Kidney epithelial cell (primary cell): ENCODE measurements around the gene CYFIP1. TPM values are rescaled to one million over a fixed set of nuclear protein-coding genes. Genes with fewer than 3 reads are reported as not detected.

Experiments used
- DNase-seq: peaks from one replicate; pipeline ENCODE4 v3.0.0-alpha.2; 2010; ENCODE audit warnings: low read depth
- H3K27me3 ChIP-seq: 2 replicates; pipeline ENCODE4 v1.6.0; 2011; ENCODE audit warnings: low read length; ENCODE audit not compliant: control insufficient read depth, insufficient read depth
- H3K36me3 ChIP-seq: 2 replicates; pipeline ENCODE4 v1.5.1; 2011; ENCODE audit warnings: low read length; ENCODE audit not compliant: control insufficient read depth, insufficient read depth
- H3K4me3 ChIP-seq: 2 replicates; pipeline ENCODE4 v1.5.1; 2011; ENCODE audit warnings: low read depth, mild to moderate bottlenecking, control low read depth, low read length
- CTCF ChIP-seq: IDR thresholded peaks from 2 replicates; pipeline ENCODE4 v1.5.1; 2011; ENCODE audit warnings: mild to moderate bottlenecking, moderate library complexity, low read length, control low read depth, inconsistent platforms; ENCODE audit not compliant: insufficient read depth, poor library complexity, severe bottlenecking
- total RNA-seq: library from RNA; depleted of rRNA; stranded (reverse); fragments of >200 nt; gene quantifications from 2 replicates; pipeline ENCODE4 v1.2.3, GENCODE V29; 2015

The CYFIP1 gene
- total RNA-seq, 1 donor from 2014 or later, result 110 TPM

- H3K36me3 ChIP-seq, result peaks cover 1% of the 10 kb centered on the region
- DNase-seq, result no peak
- no peak for TF ChIP-seq CTCF
Observed at GRCh38 chr15:22880981-22881738, 99.0 kb downstream of the CYFIP1 start.

DNA sequence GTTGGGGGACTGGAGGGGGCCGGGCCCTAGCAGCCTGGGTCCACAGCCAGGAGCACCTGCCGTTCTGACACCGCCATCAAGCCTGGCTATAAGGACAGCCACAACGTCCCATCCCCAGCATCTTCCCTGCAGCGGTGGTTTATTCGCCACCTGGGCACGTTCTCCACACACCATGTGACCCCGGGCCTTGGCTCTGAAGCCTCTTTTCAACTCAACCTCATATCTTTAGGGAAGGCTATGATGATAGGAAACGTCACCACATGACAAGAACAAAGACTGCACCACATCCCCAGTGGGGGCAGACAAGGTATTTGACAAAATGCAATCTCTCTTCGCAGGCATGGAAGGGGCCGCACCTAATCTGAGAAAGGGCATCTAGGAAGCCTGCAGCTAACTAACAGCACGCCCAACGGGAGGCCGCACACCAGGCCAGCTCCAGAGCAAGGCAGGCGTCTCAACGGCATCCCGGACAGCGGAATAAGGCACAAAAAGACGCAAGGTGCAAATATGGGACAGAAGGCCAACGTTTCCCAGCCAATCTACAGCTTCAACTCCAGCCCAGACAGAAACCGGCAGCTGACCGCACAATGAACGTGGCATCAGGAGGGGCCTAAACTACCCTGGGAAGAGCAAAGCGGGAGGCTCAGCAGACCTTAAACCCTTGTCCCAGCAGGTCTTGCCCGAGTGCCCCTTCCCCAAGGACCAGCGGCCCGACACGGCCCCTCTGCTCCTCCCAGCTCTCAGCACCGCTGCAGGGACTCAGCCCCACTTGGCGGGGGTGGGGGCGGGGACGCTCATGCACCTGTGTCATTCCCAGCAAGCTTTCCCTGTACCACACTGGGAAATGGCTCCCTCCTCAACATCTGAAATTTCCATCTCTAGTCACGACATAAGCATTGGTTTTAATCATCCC, 99.8 kb downstream of the CYFIP1 start:
- TF ChIP-seq CTCF, result no peak
- DNase-seq, result no peak
- no peaks in the 10 kb centered on the region for H3K27me3 ChIP-seq
- peaks cover 1% of the 10 kb centered on the region for H3K36me3 ChIP-seq
- no peak overlapping the region for H3K4me3 ChIP-seq

More at GRCh38 chr15:22880981-22881738, 99.0 kb downstream of the CYFIP1 start:
- Histone ChIP-seq H3K27me3 (no peaks in the 10 kb centered on the region), H3K4me3 (no peak overlapping the region)

- DNase-seq, result no peak
- no peaks in the 10 kb centered on the region for H3K27me3 ChIP-seq
- no peak for TF ChIP-seq CTCF
- H3K4me3 ChIP-seq, result no peak overlapping the region
- peaks cover 1% of the 10 kb centered on the region for H3K36me3 ChIP-seq
Observed at GRCh38 chr15:22878103-22878502, 102.1 kb downstream of the CYFIP1 start.

GRCh38 chr15:22877607-22878006, 102.6 kb downstream of the CYFIP1 start:
- TF ChIP-seq CTCF, result no peak
- Histone ChIP-seq H3K36me3 (peaks cover 1% of the 10 kb centered on the region), H3K27me3 (no peaks in the 10 kb centered on the region), H3K4me3 (no peak overlapping the region)
- DNase-seq, result no peak

DNA sequence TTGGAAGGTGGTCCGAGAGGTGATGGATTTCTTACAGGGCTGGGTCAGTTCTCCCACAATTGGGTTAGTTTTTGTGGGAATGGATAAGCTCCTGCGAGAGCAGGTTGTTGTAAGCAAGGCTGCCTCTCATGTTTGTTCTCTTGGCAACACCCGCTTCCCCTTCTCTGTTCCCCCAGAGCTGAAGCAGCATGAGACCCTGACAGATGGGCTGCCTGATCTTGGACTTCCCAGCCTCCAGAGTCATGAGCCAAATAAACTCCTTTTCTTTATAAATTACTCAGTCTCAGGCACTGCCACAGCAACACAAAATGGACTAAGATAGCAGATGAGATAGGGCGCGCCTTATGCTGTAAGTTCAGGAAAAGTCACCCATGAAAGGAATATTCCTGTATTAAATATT, 103.1 kb downstream of the CYFIP1 start:
- peaks cover 2% of the 10 kb centered on the region for H3K36me3 ChIP-seq
- no peak overlapping the region for H3K4me3 ChIP-seq
- no peaks in the 10 kb centered on the region for H3K27me3 ChIP-seq
- no peak for DNase-seq
- TF ChIP-seq CTCF, result no peak
